ENCODE results near the gene SRA1.

The SRA1 gene

GRCh38 chr5:140549237-140550144 is 7.8 kb downstream of the SRA1 start:
- no peaks in the 10 kb centered on the region for H3K9me3 ChIP-seq (ENCODE audit: severe bottlenecking)
- no peak for TF ChIP-seq CTCF (IDR thresholded peaks at IDR 0.05; ENCODE audit: poor library complexity, severe bottlenecking)
- no peaks in the 10 kb centered on the region for H3K27me3 ChIP-seq (ENCODE audit: insufficient read depth, poor library complexity, severe bottlenecking)
- DNase-seq (ENCODE audit: low spot score) (no peak), ATAC-seq (ENCODE audit: low read depth) (no peak)
- H3K4me3 ChIP-seq (ENCODE audit: severe bottlenecking): no peak overlapping the region
- H3K4me1 ChIP-seq (ENCODE audit: insufficient read depth, poor library complexity, severe bottlenecking): peaks cover 9% of the 10 kb centered on the region
- peaks cover 60% of the 10 kb centered on the region for H3K36me3 ChIP-seq (ENCODE audit: low read depth)
- H3K27ac ChIP-seq (ENCODE audit: poor library complexity, severe bottlenecking): no peak overlapping the region

GRCh38 chr5:140548791-140549190 is 8.5 kb downstream of the SRA1 start:
- ATAC-seq (ENCODE audit: low read depth): no peak
- no peak for DNase-seq (ENCODE audit: low spot score)
- Histone ChIP-seq H3K9me3 (ENCODE audit: severe bottlenecking) (no peaks in the 10 kb centered on the region), H3K4me1 (ENCODE audit: insufficient read depth, poor library complexity, severe bottlenecking) (peaks cover 9% of the 10 kb centered on the region), H3K36me3 (ENCODE audit: low read depth) (peaks cover 58% of the 10 kb centered on the region), H3K4me3 (ENCODE audit: severe bottlenecking) (no peak overlapping the region), H3K27me3 (ENCODE audit: insufficient read depth, poor library complexity, severe bottlenecking) (no peaks in the 10 kb centered on the region), H3K27ac (ENCODE audit: poor library complexity, severe bottlenecking) (no peak overlapping the region)
- TF ChIP-seq CTCF (IDR thresholded peaks at IDR 0.05; ENCODE audit: poor library complexity, severe bottlenecking): no peak

- Histone ChIP-seq H3K36me3 (ENCODE audit: low read depth) (peaks cover 58% of the 10 kb centered on the region), H3K9me3 (ENCODE audit: severe bottlenecking) (no peaks in the 10 kb centered on the region), H3K27ac (ENCODE audit: poor library complexity, severe bottlenecking) (no peak overlapping the region), H3K4me3 (ENCODE audit: severe bottlenecking) (no peak overlapping the region), H3K4me1 (ENCODE audit: insufficient read depth, poor library complexity, severe bottlenecking) (peaks cover 9% of the 10 kb centered on the region), H3K27me3 (ENCODE audit: insufficient read depth, poor library complexity, severe bottlenecking) (no peaks in the 10 kb centered on the region)
- DNase-seq (ENCODE audit: low spot score) (no peak), ATAC-seq (ENCODE audit: low read depth) (no peak)
- no peak for TF ChIP-seq CTCF (IDR thresholded peaks at IDR 0.05; ENCODE audit: poor library complexity, severe bottlenecking)
These were observed 9.0 kb downstream of the SRA1 start for GRCh38 chr5:140548300-140548688.

- H3K4me3 ChIP-seq (ENCODE audit: severe bottlenecking): peak within 1 kb of the TSS; percentile 10
These were observed 9.6 kb downstream of the SRA1 start, which contains the start of gene EIF4EBP3 for GRCh38 chr5:140547508-140548299. Gene EIF4EBP3 (plus strand): TSS chr5:140547662. CDS start chr5:140547738, 76 bp downstream.

More at GRCh38 chr5:140547508-140548299, 9.6 kb downstream of the SRA1 start, which contains the start of gene EIF4EBP3:
- TF ChIP-seq CTCF (IDR thresholded peaks at IDR 0.05; ENCODE audit: poor library complexity, severe bottlenecking): peak; percentile 47
- peak; percentile 95 for ATAC-seq (ENCODE audit: low read depth)
- H3K27ac ChIP-seq (ENCODE audit: poor library complexity, severe bottlenecking): peak within 1 kb of the TSS; percentile 5
- H3K36me3 ChIP-seq (ENCODE audit: low read depth): peaks cover 55% of the 10 kb centered on the region
- peak; percentile 95 for DNase-seq (ENCODE audit: low spot score)
- H3K9me3 ChIP-seq (ENCODE audit: severe bottlenecking): no peaks in the 10 kb centered on the region
- peaks cover 9% of the 10 kb centered on the region for H3K4me1 ChIP-seq (ENCODE audit: insufficient read depth, poor library complexity, severe bottlenecking)
- H3K27me3 ChIP-seq (ENCODE audit: insufficient read depth, poor library complexity, severe bottlenecking): no peaks in the 10 kb centered on the region

All from RWPE2 (cell line).